Esophagus squamous epithelium (tissue), 5 donors: ENCODE results near the gene GLRA1. TPM values are rescaled to one million over a fixed set of nuclear protein-coding genes. Genes with fewer than 3 reads are reported as not detected.

Experiments used
- DNase-seq: peaks from one replicate; lab custom pipeline; 2025; lab: John Stamatoyannopoulos, UW
- H3K27ac ChIP-seq, 4 donors: fragments of 200-600 bp; sonication (generic); one replicate each; pipeline ENCODE4 v1.5.1; 2016 to 2019; ENCODE audit warnings: mild to moderate bottlenecking in 1 of 4
- H3K27me3 ChIP-seq, 4 donors: fragments of 200-600 bp; sonication (generic); 1 replicate in 3 of 4; 2 replicates in 1 of 4; pipeline versions ENCODE4 v1.5.1 to v1.6.0; 2017 to 2021; ENCODE audit warnings: antibody characterized with exemption in 1 of 4
- H3K36me3 ChIP-seq, 3 donors: fragments of 200-600 bp; sonication (generic); one replicate each; pipeline ENCODE4 v1.5.1; 2016 to 2019
- H3K4me1 ChIP-seq, 3 donors: fragments of 200-600 bp; sonication (generic); one replicate each; pipeline ENCODE4 v1.5.1; 2017 to 2019
- H3K4me3 ChIP-seq, 4 donors: fragments of 200-600 bp; sonication (generic); 1 replicate in 3 of 4; 2 replicates in 1 of 4; pipeline ENCODE4 v1.5.1; 2016 to 2019; ENCODE audit warnings: mild to moderate bottlenecking in 2 of 4, moderate library complexity in 1 of 4
- H3K9me3 ChIP-seq, 3 donors: fragments of 200-600 bp; sonication (generic); one replicate each; pipeline ENCODE4 v1.5.1; 2016 to 2019
- POLR2A ChIP-seq, 4 donors: fragments of 450-650 bp; IDR thresholded peaks; one replicate each; pipeline ENCODE4 v1.6.1; 2017; ENCODE audit warnings: antibody characterized with exemption in 4 of 4, mild to moderate bottlenecking in 4 of 4, moderate library complexity in 3 of 4
- WGBS, 2 donors: methylation state at CpG; one replicate each; pipeline ENCODE4 v1.1.5; 2018; 5-methylcytosine and 5-hydroxymethylcytosine counted together
- intact Hi-C: fragments of 100-400 bp; cut with DNase I; formaldehyde crosslinking; loops from one replicate; pipeline ENCODE4 v1.15.0; 2022
- total RNA-seq, 4 donors: library from RNA; depleted of rRNA; stranded (reverse); fragments of >200 nt; gene quantifications; one replicate each; pipeline ENCODE4 v1.1.0, GENCODE V29; 2016
- TF ChIP-seq, protein P1 (sequence below), 6 experiments: fragments of 450-650 bp in 4 of 6; fragments of 200-600 bp in 2 of 6; sonication (generic) in 2 of 6; IDR thresholded peaks; one replicate each; pipeline ENCODE4 v1.5.1; 2016 to 2019; ENCODE audit warnings: antibody characterized with exemption in 6 of 6, mild to moderate bottlenecking in 4 of 6, moderate library complexity in 4 of 6
- donor health status: DM: yes; HTN: yes; CAD: no.

The GLRA1 gene
- total RNA-seq, 4 donors from 2014 or later = not detected

DNA sequence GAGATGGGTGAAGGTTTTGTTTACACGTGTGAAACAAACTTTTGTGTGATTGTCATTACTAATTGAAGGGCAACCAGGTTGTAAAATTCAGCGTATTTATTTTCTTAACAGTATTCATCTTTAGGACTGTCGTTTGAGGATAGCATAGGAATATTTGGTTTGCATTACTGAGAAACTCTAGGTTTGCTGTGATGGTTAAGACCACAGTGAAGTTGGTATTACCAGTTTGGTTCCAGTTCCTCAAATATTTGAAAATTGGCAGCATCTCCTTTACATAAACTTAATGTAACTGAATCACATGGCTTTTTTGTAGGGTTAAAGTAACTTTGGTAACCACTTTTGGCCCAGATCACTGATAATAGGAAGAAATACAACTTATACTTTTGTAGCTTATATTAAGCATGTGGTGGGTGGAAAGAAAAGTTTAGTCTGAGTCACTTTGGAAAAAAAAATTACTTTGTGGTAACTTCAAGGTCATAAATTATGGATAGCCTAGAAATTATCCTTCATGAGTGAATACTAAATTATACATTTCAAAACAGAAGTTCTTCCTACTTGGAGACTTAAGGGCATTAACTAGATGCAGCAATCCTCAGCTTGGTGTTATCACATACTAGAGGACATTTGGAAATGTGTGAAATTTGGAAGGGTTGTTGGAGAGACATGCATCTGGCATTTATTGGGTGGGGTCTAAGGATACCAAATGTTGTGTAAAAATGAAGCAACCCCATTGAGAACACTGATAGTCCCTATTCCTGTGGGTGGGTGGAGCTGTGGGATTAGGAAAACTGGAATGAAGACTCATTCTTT, 119.0 kb downstream of the GLRA1 start:
- H3K27me3 ChIP-seq = no peaks in the 10 kb centered on the region
- H3K36me3 ChIP-seq = peaks cover 0 to 92% (median 31%) of the 10 kb centered on the region in 3 donors
- no peak for DNase-seq
- TF ChIP-seq, protein P1, sequence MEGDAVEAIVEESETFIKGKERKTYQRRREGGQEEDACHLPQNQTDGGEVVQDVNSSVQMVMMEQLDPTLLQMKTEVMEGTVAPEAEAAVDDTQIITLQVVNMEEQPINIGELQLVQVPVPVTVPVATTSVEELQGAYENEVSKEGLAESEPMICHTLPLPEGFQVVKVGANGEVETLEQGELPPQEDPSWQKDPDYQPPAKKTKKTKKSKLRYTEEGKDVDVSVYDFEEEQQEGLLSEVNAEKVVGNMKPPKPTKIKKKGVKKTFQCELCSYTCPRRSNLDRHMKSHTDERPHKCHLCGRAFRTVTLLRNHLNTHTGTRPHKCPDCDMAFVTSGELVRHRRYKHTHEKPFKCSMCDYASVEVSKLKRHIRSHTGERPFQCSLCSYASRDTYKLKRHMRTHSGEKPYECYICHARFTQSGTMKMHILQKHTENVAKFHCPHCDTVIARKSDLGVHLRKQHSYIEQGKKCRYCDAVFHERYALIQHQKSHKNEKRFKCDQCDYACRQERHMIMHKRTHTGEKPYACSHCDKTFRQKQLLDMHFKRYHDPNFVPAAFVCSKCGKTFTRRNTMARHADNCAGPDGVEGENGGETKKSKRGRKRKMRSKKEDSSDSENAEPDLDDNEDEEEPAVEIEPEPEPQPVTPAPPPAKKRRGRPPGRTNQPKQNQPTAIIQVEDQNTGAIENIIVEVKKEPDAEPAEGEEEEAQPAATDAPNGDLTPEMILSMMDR (IDR thresholded peaks at IDR 0.05) = no peak
- TF ChIP-seq POLR2A (IDR thresholded peaks at IDR 0.05) = no peak
- peaks cover 0 to 9% (median 0%) of the 10 kb centered on the region in 3 donors for H3K4me1 ChIP-seq
- H3K27ac ChIP-seq = no peak overlapping the region
- WGBS, 2 donors = 76 to 89% methylated on average over 3 of the region's 3 CpGs
- intact Hi-C loops = no loop called here
- no peaks in the 10 kb centered on the region for H3K9me3 ChIP-seq
- H3K4me3 ChIP-seq = no peak overlapping the region

DNA sequence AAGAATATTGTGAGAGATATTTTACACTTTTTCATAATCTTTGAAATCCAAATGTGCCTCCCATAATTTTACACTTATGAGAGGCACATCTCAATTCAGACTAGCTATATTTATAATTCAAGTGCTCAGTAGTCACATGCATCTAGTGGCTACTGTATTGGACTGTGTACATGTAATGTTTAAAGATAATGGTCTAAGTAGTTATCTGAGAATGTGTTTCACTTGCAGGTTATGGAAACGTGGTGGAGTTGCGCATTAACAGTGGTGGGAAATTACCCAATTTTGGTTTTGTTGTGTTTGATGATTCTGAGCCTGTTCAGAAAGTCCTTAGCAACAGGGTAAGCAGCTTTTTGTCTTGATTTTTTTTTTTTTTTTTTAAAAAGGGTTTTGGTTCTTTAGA, 124.1 kb downstream of the GLRA1 start:
- TF ChIP-seq POLR2A (IDR thresholded peaks at IDR 0.05) = no peak
- TF ChIP-seq, protein P1 (IDR thresholded peaks at IDR 0.05) = no peak
- no peak for DNase-seq
- WGBS, 2 donors = 66 to 70% methylated on average over 2 of the region's 2 CpGs
- Histone ChIP-seq H3K36me3 (peaks cover 7 to 99% (median 50%) of the 10 kb centered on the region in 3 donors), H3K27me3 (no peaks in the 10 kb centered on the region), H3K27ac (no peak overlapping the region), H3K9me3 (no peaks in the 10 kb centered on the region), H3K4me3 (no peak overlapping the region), H3K4me1 (peaks cover 0 to 4% (median 0%) of the 10 kb centered on the region in 3 donors)
- intact Hi-C loops = no loop called here

DNA sequence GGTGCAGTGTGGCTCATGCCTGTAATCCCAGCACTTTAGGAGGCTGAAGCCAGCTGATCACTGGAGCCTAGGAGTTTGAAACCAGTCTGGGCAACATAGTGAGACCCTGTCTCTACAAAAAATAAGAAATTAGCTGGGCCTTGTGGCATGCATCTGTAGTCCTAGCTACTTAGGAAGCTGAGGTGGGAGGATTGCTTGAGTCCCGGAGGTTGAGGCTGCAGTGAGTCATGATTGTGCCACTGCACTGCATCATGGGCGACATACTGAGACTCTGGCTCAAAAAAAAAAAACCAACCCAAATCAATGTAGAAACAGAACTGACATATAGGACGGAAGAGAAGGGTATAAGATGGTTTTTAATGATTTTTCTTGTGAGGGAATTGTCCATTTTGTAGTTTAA, 125.2 kb downstream of the GLRA1 start:
- Histone ChIP-seq H3K4me3 (no peak overlapping the region), H3K36me3 (peaks cover 7 to 100% (median 54%) of the 10 kb centered on the region in 3 donors), H3K27me3 (no peaks in the 10 kb centered on the region), H3K27ac (no peak overlapping the region), H3K4me1 (peaks cover 0 to 4% (median 0%) of the 10 kb centered on the region in 3 donors), H3K9me3 (no peaks in the 10 kb centered on the region)
- no peak for DNase-seq
- WGBS, 2 donors = 61 to 69% methylated on average over 2 to 3 of the region's 3 CpGs
- intact Hi-C loops = no loop called here
- TF ChIP-seq, protein P1 (IDR thresholded peaks at IDR 0.05) = no peak
- TF ChIP-seq POLR2A (IDR thresholded peaks at IDR 0.05) = no peak

DNA sequence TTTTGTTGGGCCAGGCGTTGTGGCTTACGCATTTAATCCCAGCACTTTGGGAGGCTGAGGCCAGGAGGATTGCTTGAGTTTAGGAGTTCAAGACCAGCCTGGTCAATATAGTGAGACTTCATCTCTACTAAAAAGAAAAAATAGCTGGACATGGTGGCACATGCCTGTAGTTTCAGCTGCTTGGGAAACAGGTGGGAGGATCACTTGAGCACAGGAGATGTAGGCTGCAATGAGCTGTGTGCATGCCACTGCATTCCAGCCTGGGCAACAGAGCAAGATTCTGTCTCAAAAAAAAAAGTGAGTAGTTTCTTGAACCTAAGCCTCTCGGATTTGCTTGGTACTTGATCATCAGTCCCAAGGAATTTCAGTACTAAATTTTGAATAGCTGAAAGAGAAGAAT, 126.0 kb downstream of the GLRA1 start:
- H3K36me3 ChIP-seq = peaks cover 7 to 100% (median 55%) of the 10 kb centered on the region in 3 donors
- intact Hi-C loops = no loop called here
- DNase-seq = no peak
- H3K27me3 ChIP-seq = no peaks in the 10 kb centered on the region
- peaks cover 0 to 4% (median 0%) of the 10 kb centered on the region in 3 donors for H3K4me1 ChIP-seq
- H3K27ac ChIP-seq = no peak overlapping the region
- H3K9me3 ChIP-seq = no peaks in the 10 kb centered on the region
- H3K4me3 ChIP-seq = no peak overlapping the region
- WGBS, 2 donors = 78 to 90% methylated on average over 3 of the region's 3 CpGs
- TF ChIP-seq, protein P1 (IDR thresholded peaks at IDR 0.05) = no peak
- no peak for TF ChIP-seq POLR2A (IDR thresholded peaks at IDR 0.05)

DNA sequence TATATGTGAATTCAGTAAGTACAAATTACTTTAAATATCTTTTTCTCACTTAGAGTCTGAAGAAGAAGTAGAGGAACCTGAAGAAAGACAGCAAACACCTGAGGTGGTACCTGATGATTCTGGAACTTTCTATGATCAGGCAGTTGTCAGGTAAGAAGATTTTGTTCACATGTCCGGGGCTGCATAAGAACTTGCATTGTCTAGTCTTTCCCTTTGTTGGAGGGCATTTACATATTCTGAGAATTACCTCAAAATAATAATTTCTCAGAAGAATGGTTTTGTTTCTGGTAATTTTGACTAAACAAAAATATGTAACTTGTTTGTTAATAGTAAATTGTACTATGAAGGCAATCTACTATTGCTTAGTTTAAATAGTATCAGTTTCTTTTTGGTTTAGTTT, 129.2 kb downstream of the GLRA1 start:
- Histone ChIP-seq H3K27ac (no peak overlapping the region), H3K36me3 (peaks cover 7 to 100% (median 44%) of the 10 kb centered on the region in 3 donors), H3K4me1 (peaks cover 0 to 4% (median 0%) of the 10 kb centered on the region in 3 donors), H3K9me3 (no peaks in the 10 kb centered on the region), H3K4me3 (no peak overlapping the region), H3K27me3 (no peaks in the 10 kb centered on the region)
- DNase-seq = no peak
- TF ChIP-seq, protein P1 (IDR thresholded peaks at IDR 0.05) = no peak
- no peak for TF ChIP-seq POLR2A (IDR thresholded peaks at IDR 0.05)
- 69 to 86% methylated on average over 1 of the region's 1 CpG for whole genome bisulfite sequencing, 2 donors
- intact Hi-C loops = no loop called here
